Stimulated activated naive CD8-positive, alpha-beta T cell treated with anti-CD3 and anti-CD28 coated beads, Interleukin-15, Interleukin-2, amounts not matched to agents 100 U/mL and 50 U/mL, for 24 hours (primary cell): ENCODE measurements around the gene CCDC178.

Source experiments
- ATAC-seq: fragments of 150-1000 bp; cut with Tn5 transposase; one replicate; pipeline ENCODE4 v1.10.0; 2021
- DNase-seq: peaks from one replicate; pipeline ENCODE4 v3.0.0; 2021

CCDC178 gene

DNA sequence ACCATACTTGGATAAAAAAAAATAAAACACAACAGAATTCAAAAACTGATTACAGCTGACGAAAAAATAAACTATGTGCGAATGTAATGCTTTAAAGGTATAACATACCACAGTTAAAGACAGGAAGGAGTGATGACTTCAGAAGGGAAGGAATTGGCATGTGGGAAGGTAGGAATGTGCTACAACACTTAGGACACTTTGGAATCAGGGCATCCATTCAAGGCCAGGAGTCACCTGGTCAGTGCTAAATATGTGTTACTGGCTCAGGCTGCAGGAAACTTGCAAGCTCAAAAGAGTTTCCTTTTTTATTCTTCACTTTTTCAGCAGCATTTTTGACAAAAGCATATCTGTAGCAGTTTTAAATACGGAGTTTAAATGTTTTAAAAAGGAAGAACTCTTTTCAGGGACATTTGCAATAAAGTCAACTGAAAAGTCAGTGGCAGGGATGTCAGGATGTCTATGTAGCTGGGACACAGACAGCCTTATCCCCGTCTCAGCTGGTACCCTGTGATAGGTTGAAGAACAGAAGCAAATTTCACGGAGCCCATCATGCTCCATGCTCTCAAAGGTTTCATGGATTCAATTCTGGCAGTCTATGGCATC, 529.7 kb downstream of the CCDC178 start:
- ATAC-seq (no peak), DNase-seq (no peak)

DNA sequence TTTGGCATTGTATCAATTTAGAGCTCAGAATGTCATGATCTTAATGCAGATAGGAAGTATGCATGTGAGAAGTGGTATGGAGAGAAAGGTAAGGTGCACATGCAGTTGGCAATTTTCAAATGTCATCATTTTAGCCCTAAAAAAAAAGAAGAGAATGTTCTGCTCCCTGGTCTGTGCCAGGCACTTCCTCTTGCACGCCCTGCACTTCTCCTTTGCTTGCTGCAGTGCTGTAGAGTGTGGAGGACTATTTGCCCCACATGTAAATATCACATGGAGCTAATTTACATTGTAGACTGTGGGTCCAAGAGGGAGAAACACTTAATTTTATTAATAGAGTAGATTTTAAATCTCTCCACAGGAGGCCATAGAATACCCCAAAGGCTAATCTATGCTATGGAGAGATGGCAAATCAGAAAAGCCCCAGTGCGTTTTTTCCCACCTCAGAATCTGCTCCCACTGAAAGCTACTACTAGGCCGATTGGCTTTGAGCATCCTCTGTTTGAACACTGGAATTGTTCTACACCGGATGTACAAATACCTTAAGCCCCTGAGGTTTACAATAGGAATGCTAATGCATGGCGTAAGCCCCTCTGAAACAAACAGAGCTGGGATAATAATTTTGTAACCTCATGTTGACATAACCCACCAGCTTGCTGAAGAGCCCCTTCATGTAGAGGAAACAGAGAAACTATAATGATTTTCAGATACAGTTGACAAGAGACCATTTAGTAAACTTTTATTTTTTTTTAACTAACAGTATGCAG, 530.5 kb downstream of the CCDC178 start:
- ATAC-seq (no peak), DNase-seq (no peak)

GRCh38 chr18:32908424-32908805, 532.1 kb downstream of the CCDC178 start:
- DNase-seq, result no peak
- ATAC-seq, result no peak

- no peak for DNase-seq
- no peak for ATAC-seq
Observed at GRCh38 chr18:32907648-32908423, 532.7 kb downstream of the CCDC178 start.

DNA sequence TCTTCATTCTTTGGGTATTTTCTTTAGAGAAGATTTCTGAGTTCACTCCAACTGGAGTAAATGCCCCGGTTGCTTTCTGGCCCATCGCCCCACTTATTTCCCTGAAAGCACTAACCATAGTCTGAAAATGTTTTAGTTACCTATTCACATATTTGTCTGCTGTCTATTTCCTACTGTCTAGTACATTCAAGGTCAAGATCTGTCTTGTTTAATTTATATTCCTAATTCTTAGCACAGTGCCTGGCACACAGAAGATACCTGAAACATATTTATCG, 533.3 kb downstream of the CCDC178 start:
- DNase-seq (no peak), ATAC-seq (no peak)

GRCh38 chr18:32906506-32907310, 533.8 kb downstream of the CCDC178 start:
- no peak for DNase-seq

DNA sequence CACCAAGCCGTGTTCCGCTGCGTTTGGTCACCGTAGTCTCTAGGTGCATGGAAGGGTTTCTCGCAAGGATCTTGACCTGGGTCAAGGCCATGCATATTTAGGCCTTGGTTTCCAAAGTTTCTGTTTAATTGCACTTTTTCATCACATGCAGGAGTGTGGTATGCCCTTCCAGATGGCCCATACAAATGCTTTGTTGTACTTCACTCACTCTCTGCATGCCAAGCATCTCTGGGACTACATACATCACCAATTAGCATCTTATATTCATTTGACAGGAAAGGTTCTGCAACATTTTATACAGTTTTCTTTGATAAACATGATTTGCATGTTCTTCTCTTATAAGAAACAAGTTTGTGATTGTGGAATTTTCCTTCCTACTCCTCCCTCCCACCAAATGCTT, 534.9 kb downstream of the CCDC178 start:
- no peak for DNase-seq
- ATAC-seq, result no peak

More at GRCh38 chr18:32906506-32907310, 533.8 kb downstream of the CCDC178 start:
- no peak for ATAC-seq

DNA sequence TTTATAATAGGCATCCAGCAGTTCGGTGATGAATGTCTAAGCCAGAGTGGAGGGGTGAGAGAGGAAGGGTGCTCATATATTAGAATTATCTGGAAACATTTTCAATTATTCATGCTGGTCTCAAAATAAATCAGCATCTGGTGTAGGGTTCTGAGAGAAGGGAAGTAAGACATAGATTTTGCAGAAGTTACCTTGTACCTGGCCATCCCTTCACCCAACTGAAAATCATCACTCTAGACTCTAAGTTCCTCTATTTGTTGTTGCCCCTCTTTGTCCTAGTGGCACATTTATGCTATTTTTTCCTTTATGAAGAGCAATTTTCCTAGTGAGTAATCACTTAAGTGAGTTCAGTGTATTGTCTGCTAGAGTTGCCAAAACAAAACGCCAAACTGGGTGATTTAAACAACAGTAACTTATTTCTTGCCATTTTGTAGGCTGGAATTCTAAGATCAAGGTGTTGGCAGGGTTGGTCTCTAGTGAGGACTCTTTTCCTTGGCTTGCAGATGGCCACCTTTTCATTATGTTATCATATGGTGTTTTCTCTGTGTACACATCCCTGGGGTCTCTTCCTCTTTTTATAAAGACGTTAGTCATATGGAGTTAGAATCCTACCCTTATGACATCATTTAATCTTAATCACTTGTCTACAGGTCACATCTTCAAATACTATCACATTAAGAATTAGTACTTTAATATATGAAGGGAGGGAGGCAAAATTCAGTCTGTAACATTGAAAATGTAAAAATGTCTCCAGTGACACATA, 537.8 kb downstream of the CCDC178 start:
- no peak for DNase-seq
- no peak for ATAC-seq

- DNase-seq (no peak), ATAC-seq (no peak)
Observed at GRCh38 chr18:32899819-32900218, 540.7 kb downstream of the CCDC178 start.

- ATAC-seq (no peak), DNase-seq (no peak)
Observed at GRCh38 chr18:32896776-32897547, 543.6 kb downstream of the CCDC178 start.

- DNase-seq (no peak), ATAC-seq (no peak)
Observed at GRCh38 chr18:32893915-32894314, 546.6 kb downstream of the CCDC178 start.

DNA sequence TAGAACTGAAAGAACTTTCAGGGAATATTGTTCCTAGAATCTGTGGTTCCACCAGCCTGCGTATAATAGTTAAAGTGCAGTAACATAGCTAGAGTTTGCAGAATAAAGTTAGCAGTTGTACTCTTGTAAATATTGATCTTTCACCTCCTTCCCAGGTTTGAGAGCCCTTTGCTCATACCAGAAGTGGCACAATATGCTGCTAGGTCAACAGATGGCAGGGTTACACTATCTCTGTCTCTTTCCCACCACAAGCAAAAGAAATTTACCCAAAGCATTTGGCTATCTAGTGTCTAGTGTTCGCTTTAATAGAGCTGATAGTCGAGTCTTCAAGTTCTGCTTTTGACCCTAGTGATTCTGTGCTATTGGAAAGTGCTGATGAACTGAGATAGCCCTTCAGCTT, 548.7 kb downstream of the CCDC178 start:
- DNase-seq, result no peak
- ATAC-seq, result no peak

DNA sequence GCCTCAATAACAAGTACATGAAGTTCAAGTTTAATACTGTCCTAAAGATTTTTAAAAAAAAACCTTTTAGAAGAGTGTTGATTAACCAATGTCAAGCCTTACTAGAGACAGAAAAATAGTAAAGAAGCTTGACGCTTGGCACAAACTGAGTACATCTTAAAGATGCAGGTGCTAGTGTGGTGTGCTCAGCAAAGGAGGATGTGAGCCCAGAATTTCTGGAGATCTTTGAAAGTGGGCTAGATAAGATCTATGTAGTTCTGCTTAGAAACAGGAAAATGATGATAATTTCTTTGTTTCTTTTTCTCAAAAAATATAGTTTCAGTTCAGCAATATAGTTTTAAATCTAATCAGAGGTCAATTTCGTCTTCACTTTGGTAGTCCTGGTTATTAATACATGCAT, 549.4 kb downstream of the CCDC178 start:
- DNase-seq (no peak), ATAC-seq (no peak)

DNA sequence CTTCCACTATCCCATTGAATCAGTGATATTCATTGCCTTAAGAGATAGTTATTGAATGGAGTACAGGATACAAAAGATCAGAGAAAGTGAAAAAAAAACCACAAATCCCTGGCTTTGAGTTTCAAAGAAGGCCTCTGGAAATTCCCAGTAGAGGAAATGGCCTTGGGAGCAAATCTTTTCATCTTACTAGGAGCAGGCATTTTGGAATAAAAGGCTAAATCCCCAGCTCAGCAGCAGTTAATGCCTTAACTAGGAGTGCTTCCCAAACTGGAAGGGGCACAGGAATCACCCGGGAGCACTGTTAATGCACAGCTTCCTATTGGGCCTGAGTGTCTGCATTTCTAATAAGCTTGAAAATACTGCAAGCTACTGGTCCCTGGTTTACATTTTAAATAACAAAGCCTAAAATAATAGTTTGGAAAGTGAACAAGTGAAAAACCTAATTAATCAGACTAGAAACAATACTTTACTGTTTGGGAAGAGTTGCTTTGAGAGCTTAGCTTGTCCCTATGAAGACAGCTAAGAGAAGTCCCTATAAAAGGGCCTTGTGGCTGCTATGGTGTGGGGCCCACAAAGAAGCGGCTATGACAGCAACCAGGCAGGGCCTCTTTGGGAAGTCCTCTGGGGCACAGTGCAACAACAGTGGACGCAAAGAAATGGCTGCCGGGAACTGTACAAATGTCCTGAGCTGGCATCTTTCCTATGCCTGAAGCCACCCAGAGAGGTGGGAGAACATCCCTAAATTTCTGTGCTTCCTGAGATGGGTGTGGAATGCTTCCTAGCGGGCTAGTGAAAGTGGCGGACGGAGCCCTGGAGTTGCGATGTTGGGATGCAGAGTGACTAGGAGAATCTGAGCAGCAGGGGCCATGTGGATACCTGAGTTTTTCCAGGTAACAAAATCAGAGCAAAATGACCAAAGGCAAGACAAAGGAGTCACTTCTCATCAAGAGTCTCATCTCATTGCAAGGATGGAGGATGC, 550.6 kb downstream of the CCDC178 start:
- DNase-seq (no peak), ATAC-seq (no peak)

GRCh38 chr18:32888306-32888705, 552.2 kb downstream of the CCDC178 start:
- ATAC-seq (no peak), DNase-seq (no peak)
